ENCODE results near the gene NKX1-1. TPM values are rescaled to one million over a fixed set of nuclear protein-coding genes. Genes with fewer than 3 reads are reported as not detected.

The NKX1-1 gene
- polyA plus RNA-seq, 1 donor (not counting 4 experiments of a cell fraction or from before 2014, with no cell fraction given), result not detected

- Histone ChIP-seq H3K9me3 (ENCODE audit: control insufficient read depth, low read depth, low read length) (no peaks in the 10 kb centered on the region), H3K9me1 (ENCODE audit: control insufficient read depth, extremely low read depth, insufficient read depth, low read length) (no peaks in the 10 kb centered on the region), H3K4me1 (ENCODE audit: control insufficient read depth, extremely low read depth, insufficient read depth, low read length) (no peaks in the 10 kb centered on the region), H3K27ac (ENCODE audit: control insufficient read depth, insufficient read depth, low read length) (no peak overlapping the region), H3K4me3 (ENCODE audit: control insufficient read depth in 2 of 3, extremely low read depth in 1 of 3, insufficient read depth in 2 of 3, low read depth in 1 of 3, low read length in 3 of 3) (no peak overlapping the region), H3K27me3 (ENCODE audit: control insufficient read depth, extremely low read depth, insufficient read depth, low read length) (no peaks in the 10 kb centered on the region), H2AFZ (ENCODE audit: control insufficient read depth, low read length) (no peak overlapping the region), H3K9ac (ENCODE audit: control insufficient read depth, extremely low read depth, insufficient read depth, low read length) (no peak overlapping the region), H3K79me2 (ENCODE audit: control insufficient read depth, insufficient read depth, low read length) (no peaks in the 10 kb centered on the region), H4K20me1 (ENCODE audit: control insufficient read depth, extremely low read depth, insufficient read depth, low read length) (no peaks in the 10 kb centered on the region), H3K4me2 (ENCODE audit: control insufficient read depth, extremely low read depth, insufficient read depth, low read depth, low read length) (no peak overlapping the region), H3K36me3 (ENCODE audit: control insufficient read depth in 2 of 2, extremely low read depth in 1 of 2, insufficient read depth in 2 of 2, low read length in 2 of 2) (peaks cover 4 to 18% of the 10 kb centered on the region in 2 experiments)
- no peak for TF ChIP-seq EZH2 (IDR thresholded peaks at IDR 0.05; ENCODE audit: low read length)
- TF ChIP-seq CTCF (optimal IDR thresholded peaks at IDR 0.05 in 1 of 3, IDR thresholded peaks at IDR 0.05 in 1 of 3, conservative IDR thresholded peaks at IDR 0.05 in 1 of 3; ENCODE audit: extremely low read depth in 1 of 3, insufficient read depth in 2 of 3, low read length in 3 of 3), result no peak
- dilution Hi-C loops (cut with MboI; ENCODE audit: extremely low pct_ligation_motif_present, low sequenced_read_pairs), result no loop called here
- DNase-seq (ENCODE audit: low read depth, low spot score), result no peak
- no peak for FAIRE-seq
These were observed 26.9 kb downstream of the NKX1-1 start for GRCh38 chr4:1379351-1379781.

GRCh38 chr4:1378559-1379231 lies 27.5 kb downstream of the NKX1-1 start:
- Histone ChIP-seq H4K20me1 (ENCODE audit: control insufficient read depth, extremely low read depth, insufficient read depth, low read length) (peaks cover 2% of the 10 kb centered on the region), H3K27ac (ENCODE audit: control insufficient read depth, insufficient read depth, low read length) (no peak overlapping the region), H3K4me2 (ENCODE audit: control insufficient read depth, extremely low read depth, insufficient read depth, low read depth, low read length) (no peak overlapping the region), H3K79me2 (ENCODE audit: control insufficient read depth, insufficient read depth, low read length) (no peaks in the 10 kb centered on the region), H3K27me3 (ENCODE audit: control insufficient read depth, extremely low read depth, insufficient read depth, low read length) (no peaks in the 10 kb centered on the region), H3K9ac (ENCODE audit: control insufficient read depth, extremely low read depth, insufficient read depth, low read length) (no peak overlapping the region), H3K4me1 (ENCODE audit: control insufficient read depth, extremely low read depth, insufficient read depth, low read length) (no peaks in the 10 kb centered on the region), H3K4me3 (ENCODE audit: control insufficient read depth in 2 of 3, extremely low read depth in 1 of 3, insufficient read depth in 2 of 3, low read depth in 1 of 3, low read length in 3 of 3) (no peak overlapping the region), H3K36me3 (ENCODE audit: control insufficient read depth in 2 of 2, extremely low read depth in 1 of 2, insufficient read depth in 2 of 2, low read length in 2 of 2) (peaks cover 4 to 16% of the 10 kb centered on the region in 2 experiments), H2AFZ (ENCODE audit: control insufficient read depth, low read length) (no peak overlapping the region), H3K9me1 (ENCODE audit: control insufficient read depth, extremely low read depth, insufficient read depth, low read length) (no peaks in the 10 kb centered on the region), H3K9me3 (ENCODE audit: control insufficient read depth, low read depth, low read length) (no peaks in the 10 kb centered on the region)
- dilution Hi-C loops (cut with MboI; ENCODE audit: extremely low pct_ligation_motif_present, low sequenced_read_pairs), result no loop called here
- no peak for TF ChIP-seq CTCF (optimal IDR thresholded peaks at IDR 0.05 in 1 of 3, IDR thresholded peaks at IDR 0.05 in 1 of 3, conservative IDR thresholded peaks at IDR 0.05 in 1 of 3; ENCODE audit: extremely low read depth in 1 of 3, insufficient read depth in 2 of 3, low read length in 3 of 3)
- no peak for TF ChIP-seq EZH2 (IDR thresholded peaks at IDR 0.05; ENCODE audit: low read length)
- FAIRE-seq (no peak), DNase-seq (ENCODE audit: low read depth, low spot score) (no peak)
